ENCODE data around the gene ABCC8. TPM values are rescaled to one million over a fixed set of nuclear protein-coding genes. Genes with fewer than 3 reads are reported as not detected.

ABCC8 gene
- polyA plus RNA-seq, 4 donors, result 0.53 to 3.5 (median 1.3) TPM

GRCh38 chr11:17389957-17390649 is 86.5 kb downstream of the ABCC8 start:
- no peak for DNase-seq (ENCODE audit: low read depth in 4 of 4, low spot score in 3 of 4)

DNA sequence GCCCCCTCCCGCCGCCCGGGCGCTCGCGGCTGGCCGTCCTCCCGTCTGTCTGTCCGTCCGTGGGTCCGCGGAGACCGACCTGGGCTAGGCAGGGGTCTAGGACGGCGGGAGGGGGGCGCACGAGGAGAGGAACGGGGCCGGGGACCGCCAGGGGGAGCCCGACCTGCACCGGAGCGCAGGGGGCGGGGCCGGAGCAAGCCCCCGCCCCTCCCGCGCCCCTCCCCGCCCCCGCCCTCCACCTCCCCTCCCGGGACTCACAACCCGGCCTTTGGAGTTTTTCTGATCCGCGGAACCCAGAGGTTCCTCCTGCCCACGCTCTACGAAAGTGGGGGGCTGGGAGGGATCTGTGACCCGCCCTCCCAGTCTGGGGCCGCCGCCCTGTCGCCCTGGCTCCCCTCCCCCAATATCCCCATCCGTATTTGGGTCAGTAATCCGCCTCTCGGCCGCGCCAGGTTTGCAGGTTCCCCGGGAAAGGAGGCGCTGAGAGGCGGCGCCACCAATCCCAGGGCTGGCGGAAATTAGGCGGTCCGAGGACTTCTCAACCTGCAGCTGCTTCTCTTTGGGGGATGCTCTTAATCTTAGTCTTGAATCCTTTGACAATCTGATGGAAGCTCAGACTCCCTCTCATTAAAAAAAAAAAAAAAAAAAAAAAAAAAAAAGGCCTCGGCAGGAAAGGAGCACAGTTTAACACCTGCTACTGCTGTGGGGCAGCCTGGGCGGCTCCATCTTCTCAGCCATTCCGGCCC is 87.3 kb downstream of the ABCC8 start:
- DNase-seq (ENCODE audit: low read depth in 4 of 4, low spot score in 3 of 4), result peak; percentile 46 to 70 (median 58)

DNA sequence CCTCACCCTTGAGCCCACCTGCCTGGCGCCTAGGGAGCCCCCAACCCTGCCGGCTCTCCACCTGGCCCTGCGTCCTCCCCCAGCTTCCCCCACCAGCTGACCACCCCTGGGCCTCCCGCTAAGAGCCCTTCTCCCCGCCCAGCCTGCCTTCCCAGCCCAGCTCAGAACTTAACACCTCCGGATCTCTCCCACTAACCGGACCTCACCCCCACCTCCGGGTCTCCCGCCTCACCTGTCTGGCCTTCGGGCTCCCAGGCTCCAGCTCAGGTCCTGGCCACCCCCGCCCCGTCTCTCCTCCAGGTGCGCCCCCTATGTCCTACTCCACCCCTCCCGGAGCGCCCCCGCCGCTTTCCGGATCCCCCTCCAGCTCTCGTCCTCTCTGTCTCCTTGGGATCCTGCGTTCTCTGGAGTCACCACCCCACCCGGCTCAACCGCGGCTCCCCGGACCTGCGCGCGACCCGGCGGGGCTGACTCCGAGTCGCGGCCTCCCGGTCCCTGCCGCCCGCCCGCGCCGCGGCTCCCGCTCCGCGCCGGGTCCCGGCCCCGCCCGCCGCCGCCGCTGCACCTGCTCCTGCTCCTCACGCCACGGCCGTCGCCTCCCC is 87.9 kb downstream of the ABCC8 start, which contains the start of gene KCNJ11:
TSS of gene KCNJ11 (minus strand) at position 51 of the 602 bp plus-strand sequence. CDS start 568 bp downstream, outside the sequence.
- no peak for DNase-seq (ENCODE audit: low read depth in 4 of 4, low spot score in 3 of 4)

DNA sequence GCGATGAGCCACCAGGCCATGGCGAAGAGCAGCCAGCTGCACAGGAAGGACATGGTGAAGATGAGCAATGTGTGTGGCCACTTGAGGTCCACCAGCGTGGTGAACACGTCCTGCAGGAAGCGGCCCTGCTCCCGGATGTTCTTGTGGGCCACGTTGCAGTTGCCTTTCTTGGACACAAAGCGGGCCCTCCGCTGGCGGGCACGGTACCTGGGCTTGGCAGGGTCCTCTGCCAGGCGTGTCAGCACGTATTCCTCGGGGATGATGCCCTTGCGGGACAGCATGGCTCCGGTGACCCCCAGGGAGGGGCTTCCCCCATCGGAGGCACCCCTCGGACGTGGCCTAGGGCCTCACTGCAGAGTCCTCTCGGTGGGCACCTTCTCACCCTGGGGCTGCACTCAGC is 88.8 kb downstream of the ABCC8 start:
- no peak for DNase-seq (ENCODE audit: low read depth in 4 of 4, low spot score in 3 of 4)

DNA sequence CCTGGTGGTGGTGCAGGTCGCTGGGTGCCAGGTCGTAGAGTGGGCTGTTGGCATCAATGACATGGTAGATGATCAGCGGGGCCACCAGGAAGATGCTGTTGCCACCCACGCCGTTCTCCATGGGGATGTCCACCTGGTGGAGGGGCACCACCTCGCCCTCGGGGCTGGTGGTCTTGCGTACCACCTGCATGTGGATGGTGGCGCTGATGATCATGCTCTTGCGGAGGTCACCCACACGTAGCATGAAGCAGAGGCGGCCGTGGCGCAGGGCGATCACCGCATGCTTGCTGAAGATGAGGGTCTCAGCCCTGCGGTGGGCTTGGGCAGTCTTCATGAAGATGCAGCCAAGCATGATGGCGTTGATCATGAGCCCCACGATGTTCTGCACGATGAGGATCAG is 89.4 kb downstream of the ABCC8 start:
- DNase-seq (ENCODE audit: low read depth in 4 of 4, low spot score in 3 of 4), result no peak

GRCh38 chr11:17386331-17387084 is 90.1 kb downstream of the ABCC8 start:
- no peak for DNase-seq (ENCODE audit: low read depth in 4 of 4, low spot score in 3 of 4)

DNA sequence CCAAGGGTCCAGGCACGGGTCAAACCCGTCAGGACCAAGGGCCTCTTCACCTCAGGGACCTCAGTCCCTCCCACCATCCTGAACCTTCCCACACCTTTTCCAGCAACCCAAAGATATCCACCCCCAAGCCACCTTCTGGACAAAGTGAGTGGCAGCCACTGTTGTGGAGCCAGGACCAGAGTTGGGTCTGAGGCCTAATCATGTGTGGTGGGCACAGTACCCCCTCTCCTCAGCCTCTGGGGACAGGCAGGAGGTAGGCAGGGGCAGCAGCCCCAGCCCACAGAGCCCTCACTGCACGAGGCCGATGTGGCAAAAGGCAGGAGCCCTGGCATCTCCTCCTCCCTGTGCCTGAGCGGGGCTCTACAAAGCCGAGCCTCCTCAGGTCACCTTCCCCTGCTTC is 90.7 kb downstream of the ABCC8 start:
- DNase-seq (ENCODE audit: low read depth in 4 of 4, low spot score in 3 of 4), result no peak

DNA sequence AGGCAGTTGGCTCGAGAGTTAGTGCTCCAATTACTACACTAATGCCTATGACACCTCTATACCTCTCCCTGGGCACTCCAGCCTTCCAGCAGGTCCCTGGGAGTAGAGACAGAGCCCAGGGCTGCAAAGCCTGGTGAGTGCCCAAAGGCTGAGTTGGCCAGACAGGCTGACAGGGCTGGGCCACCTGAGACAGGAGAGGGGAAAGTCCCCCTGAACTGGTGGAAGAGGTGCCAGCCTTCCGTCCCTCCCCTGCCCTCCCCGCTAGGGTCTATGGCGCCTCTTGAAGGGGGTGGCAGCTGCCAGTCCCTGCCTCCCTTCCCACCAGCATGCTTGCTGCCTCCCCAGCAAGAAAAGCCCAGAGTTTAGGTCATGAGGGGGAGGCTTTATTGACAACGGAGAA is 91.2 kb downstream of the ABCC8 start:
- DNase-seq (ENCODE audit: low read depth in 4 of 4, low spot score in 3 of 4), result no peak

DNA sequence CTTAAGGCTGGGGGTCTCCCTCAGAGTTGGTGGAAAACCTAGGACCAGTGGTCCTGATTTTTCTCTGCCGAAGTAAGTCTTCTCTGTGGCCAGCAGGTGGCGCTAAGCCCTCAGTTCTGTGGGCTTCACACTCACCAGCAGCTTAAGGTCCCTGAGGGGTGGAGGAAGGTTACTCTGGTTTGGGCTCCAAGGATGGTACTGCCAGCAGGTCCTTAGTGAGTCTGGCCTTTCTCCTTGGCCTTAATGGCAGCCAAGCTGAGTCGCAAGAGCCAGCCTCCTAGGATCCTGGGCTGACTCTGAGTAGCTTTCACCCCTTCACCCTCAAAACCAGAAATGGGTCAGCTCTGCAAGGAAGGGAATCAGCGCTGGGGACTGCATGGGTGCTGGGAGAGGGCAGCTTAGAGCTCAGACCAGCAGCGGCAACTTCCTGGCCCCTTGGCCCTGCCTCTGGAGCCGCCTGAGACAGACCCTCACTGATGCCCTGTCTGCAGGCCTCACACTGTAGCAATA is 92.6 kb downstream of the ABCC8 start:
- peak; percentile 70 to 83 (median 74) for DNase-seq (ENCODE audit: low read depth in 4 of 4, low spot score in 3 of 4)

- no peak for DNase-seq (ENCODE audit: low read depth in 4 of 4, low spot score in 3 of 4)
These were observed 93.2 kb downstream of the ABCC8 start for GRCh38 chr11:17383461-17383860.

DNA sequence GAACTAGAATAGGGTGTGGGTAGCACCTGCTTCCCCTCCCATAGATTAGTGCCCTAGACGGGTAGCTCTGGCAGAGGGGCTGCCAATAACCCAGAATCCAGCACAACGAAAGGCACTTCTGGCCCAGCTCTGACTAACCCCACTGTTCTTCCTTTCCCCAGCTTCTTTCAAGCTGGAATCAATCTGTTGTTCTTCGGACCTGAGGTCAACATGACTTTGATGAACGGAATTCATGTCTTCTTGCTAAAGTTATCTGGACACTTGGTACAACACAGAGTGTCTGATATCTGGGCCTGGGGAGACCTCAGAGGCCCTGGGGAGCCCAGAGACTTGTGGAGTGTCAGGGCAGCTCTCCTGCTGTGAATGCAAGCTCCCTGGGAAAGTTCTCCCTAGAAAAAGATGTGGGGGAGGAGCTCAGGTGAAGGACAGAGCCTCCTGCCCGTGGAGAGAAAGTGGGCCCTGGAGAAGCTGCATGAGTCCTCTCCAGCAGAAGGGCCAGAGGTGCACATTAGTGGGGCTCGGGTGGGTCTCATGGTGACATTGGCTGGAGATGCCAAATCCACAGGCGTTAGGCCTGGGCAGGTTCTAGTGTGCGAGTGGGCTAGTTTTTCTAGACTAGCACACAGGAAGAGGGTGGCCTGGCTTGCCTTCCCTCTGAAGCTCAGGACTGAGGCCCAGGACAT is 94.5 kb downstream of the ABCC8 start:
- no peak for DNase-seq (ENCODE audit: low read depth in 4 of 4, low spot score in 3 of 4)

DNA sequence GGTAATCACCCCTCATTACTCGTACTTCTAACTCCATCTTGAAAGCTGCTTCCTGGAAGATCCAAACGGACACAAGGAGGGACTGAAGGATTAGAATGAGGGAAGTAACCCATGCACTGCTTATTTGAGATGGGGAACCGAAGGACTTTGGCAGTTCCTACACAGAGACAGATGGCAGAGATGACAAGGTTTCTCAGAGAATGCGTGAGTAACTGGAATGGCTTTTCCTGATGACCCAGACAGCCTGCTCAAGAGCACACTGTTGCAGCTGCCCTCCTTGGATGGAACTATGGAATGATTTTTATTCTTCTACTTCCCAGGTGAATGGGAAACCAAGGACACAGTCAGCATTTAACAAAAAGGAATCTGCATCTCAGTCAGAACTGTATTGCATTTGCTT is 95.5 kb downstream of the ABCC8 start:
- no peak for DNase-seq (ENCODE audit: low read depth in 4 of 4, low spot score in 3 of 4)

DNA sequence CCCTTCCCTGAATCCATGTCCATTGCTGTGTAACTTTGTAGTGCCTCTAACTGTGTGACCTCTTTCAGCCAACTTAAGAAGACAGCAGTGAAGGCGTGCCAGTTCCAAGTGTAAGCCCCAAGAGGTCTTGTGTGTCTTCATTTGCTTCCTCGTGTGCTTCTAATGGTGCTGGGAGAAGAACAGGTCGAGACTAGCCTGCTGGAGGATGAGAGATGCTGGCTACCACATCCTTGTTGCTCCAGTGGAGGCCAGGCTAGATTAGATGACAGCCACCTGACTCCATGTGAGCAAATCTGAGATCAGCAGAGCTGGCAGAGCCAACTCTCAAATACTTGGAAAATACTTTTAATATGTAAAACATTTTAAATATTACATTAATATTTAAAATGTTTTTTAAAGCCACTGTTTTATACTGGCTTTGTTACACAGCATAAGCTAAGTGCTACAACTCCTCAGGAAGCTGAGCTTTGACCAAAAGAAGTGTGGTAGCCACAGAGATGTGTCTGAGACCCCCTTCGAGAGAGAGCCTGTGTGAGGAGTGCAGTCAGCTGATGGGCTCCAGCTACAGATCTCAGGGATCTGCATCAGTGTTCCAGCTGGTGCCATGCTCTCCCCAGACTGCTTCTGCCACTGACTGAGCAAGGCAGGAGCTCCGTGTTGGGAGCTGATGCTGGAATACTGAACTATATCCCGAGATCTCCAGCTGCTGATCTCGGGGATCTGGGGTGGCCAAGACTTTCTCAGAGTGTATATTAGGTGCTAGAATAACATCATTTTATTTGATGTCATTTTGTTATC is 97.1 kb downstream of the ABCC8 start:
- DNase-seq (ENCODE audit: low read depth in 4 of 4, low spot score in 3 of 4), result no peak

DNA sequence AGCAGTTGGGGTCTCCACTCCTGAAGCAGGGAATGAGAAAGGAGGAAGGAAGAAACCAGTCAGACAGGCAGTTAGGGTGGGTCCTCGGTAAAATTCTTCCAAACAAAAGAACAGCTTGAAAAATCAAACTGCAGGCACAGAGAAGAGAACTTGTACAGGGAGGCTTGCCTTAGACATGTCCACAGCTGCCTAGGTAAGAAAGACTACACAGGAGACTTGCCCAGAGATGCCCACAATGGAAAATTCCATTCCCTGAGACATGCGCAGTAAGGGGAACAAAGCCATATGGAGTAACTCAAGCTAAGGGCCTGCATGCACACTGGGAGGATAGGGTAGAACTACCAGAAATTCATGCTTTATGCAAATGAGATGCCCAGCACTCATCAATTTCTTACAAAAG is 98.0 kb downstream of the ABCC8 start:
- DNase-seq (ENCODE audit: low read depth in 4 of 4, low spot score in 3 of 4), result no peak

DNA sequence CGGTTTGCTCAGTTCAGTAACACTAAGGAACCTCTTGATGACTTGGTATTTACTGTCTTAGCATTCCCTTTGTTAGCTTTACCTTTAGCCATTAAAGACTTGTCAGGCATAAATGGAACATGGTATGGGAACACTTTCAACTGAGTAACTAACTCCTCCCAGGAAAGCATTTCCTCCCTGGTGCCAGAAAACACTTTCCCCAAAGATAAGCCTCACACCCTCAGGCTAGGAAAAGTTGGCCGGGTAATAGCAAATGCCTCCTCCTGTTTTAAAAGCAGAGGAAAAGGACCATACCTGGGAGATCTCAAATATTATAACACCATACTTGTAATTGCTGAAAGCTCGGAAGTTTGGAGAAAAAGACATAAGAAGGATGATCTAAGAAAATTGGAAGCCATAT is 100.2 kb downstream of the ABCC8 start:
- DNase-seq (ENCODE audit: low read depth in 4 of 4, low spot score in 3 of 4), result no peak

GRCh38 chr11:17375547-17375946 is 101.1 kb downstream of the ABCC8 start:
- DNase-seq (ENCODE audit: low read depth in 4 of 4, low spot score in 3 of 4), result no peak

- DNase-seq (ENCODE audit: low read depth in 4 of 4, low spot score in 3 of 4), result no peak
These were observed 105.0 kb downstream of the ABCC8 start for GRCh38 chr11:17371614-17372013.

DNA sequence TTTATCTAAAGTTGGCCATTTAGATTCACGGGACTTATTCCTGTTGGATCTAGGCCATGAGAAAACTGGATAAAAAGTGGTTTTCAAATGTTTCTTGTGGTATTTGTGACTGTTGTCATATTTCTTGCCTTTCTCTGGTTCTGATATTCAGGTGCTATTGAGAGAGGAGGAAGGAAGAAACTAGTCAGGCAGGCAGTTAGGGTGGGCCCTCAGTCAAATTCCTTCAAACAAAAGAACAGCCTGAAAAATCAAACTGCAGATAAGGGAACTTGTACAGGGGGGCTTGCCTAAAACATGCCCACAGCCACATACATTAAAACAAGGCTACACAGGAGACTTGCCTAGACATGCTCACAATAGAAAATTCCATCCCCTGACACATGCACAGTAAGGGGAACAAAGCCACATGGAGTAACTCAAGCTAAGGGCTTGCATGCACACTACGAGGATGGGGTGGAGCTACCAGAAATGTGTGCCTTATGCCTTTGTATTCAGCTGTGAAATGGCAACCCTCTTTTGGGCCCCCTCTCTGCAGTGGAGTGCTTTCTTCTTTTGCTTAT is 106.9 kb downstream of the ABCC8 start:
- no peak for DNase-seq (ENCODE audit: low read depth in 4 of 4, low spot score in 3 of 4)

GRCh38 chr11:17369094-17369493 is 107.6 kb downstream of the ABCC8 start:
- no peak for DNase-seq (ENCODE audit: low read depth in 4 of 4, low spot score in 3 of 4)

All from right renal pelvis (tissue), 4 donors.